ENCODE results near the gene PLEKHH2. TPM values are rescaled to one million over a fixed set of nuclear protein-coding genes. Genes with fewer than 3 reads are reported as not detected.

Gene PLEKHH2
- total RNA-seq, 3 donors from 2014 or later, result 42.1 to 67.2 (median 63.5) TPM

DNA sequence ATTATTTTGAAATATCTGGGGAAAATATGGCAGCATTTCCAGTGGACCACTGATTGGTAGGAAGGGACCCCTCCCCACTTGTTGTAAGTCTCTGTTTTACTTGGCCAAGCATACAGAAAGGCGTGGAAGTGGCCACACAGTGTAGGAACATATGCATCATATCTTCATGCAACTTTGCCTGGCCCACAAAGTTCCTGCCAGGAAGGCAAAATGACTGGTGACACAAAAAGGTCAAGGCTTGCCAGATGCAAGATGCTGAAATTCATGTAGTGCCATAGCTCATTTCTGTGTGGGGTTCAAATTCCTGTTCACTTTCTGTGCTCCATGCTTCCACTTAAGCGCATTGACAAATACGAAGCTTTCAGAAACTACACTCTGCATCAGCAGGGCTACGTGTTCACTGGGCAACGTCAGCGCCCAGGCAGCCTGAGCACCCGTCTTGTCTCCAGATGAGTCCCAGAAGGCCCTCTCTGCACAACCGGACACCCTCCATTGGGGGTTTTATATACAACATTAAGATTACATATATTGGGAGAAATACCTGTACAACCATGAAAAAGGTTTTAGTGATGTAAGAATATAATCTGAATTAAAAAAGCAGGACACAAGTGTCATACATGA is 140.4 kb downstream of the PLEKHH2 start:
- intact Hi-C loops (cut with DNase I; ENCODE audit: low total_unique reads), result no loop called here

DNA sequence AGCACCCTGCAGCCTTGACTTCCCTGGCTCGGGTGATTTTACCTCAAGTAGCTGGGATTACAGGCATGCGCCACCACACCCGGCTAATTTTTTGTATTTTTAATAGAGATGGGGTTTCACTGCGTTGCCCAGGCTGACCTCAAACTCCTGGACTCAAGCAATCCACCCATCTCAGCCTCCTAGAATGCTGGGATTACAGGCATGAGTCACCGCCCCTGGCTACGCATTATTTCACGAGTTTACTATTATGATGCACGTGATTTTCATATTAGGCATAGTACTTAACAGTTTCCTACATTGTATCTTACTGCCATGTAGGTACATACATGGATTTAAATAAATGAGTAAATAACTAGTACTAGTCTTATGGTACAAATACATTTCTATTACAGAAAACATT is 141.2 kb downstream of the PLEKHH2 start:
- Histone ChIP-seq H3K36me3 (peaks cover 6% of the 10 kb centered on the region), H3K9me3 (no peaks in the 10 kb centered on the region), H3K27me3 (no peaks in the 10 kb centered on the region), H3K27ac (no peak overlapping the region), H3K4me3 (no peak overlapping the region), H3K4me1 (no peaks in the 10 kb centered on the region)
- DNase-seq (ENCODE audit: low spot score in 2 of 2), result no peak
- TF ChIP-seq POLR2AphosphoS5 (IDR thresholded peaks at IDR 0.05) (no peak), POLR2A (IDR thresholded peaks at IDR 0.05) (no peak)
- TF ChIP-seq, protein P1, sequence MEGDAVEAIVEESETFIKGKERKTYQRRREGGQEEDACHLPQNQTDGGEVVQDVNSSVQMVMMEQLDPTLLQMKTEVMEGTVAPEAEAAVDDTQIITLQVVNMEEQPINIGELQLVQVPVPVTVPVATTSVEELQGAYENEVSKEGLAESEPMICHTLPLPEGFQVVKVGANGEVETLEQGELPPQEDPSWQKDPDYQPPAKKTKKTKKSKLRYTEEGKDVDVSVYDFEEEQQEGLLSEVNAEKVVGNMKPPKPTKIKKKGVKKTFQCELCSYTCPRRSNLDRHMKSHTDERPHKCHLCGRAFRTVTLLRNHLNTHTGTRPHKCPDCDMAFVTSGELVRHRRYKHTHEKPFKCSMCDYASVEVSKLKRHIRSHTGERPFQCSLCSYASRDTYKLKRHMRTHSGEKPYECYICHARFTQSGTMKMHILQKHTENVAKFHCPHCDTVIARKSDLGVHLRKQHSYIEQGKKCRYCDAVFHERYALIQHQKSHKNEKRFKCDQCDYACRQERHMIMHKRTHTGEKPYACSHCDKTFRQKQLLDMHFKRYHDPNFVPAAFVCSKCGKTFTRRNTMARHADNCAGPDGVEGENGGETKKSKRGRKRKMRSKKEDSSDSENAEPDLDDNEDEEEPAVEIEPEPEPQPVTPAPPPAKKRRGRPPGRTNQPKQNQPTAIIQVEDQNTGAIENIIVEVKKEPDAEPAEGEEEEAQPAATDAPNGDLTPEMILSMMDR (IDR thresholded peaks at IDR 0.05), result no peak
- intact Hi-C loops (cut with DNase I; ENCODE audit: low total_unique reads), result no loop called here

More for the DNA sequence above, 140.4 kb downstream of the PLEKHH2 start:
- peaks cover 6% of the 10 kb centered on the region for H3K36me3 ChIP-seq
- H3K27ac ChIP-seq, result no peak overlapping the region
- no peaks in the 10 kb centered on the region for H3K4me1 ChIP-seq
- no peak overlapping the region for H3K4me3 ChIP-seq
- TF ChIP-seq POLR2AphosphoS5 (IDR thresholded peaks at IDR 0.05) (no peak), POLR2A (IDR thresholded peaks at IDR 0.05) (no peak)
- TF ChIP-seq, protein P1 (IDR thresholded peaks at IDR 0.05), result no peak
- H3K9me3 ChIP-seq, result no peaks in the 10 kb centered on the region
- H3K27me3 ChIP-seq, result no peaks in the 10 kb centered on the region
- no peak for DNase-seq (ENCODE audit: low spot score in 2 of 2)

DNA sequence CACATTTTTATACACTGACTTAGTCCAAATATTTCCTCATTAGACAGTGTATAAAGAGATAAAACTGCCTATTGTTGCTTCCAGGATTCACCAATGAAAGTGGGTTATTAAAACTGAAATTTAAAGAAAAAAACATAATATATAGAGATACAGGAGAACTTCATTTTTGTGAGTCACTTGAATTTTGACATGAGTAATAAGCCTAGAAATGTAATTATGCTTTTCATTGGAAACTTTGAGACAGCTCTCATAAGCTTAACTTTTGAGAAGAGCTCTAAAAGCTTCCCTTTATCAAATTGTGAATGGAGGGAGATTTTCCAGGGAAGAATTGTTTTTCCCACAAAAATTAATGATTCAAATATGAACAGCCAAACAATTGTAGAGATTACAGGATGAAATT is 150.8 kb downstream of the PLEKHH2 start:
- Histone ChIP-seq H3K4me1 (no peaks in the 10 kb centered on the region), H3K36me3 (no peaks in the 10 kb centered on the region), H3K4me3 (no peak overlapping the region), H3K27ac (no peak overlapping the region), H3K9me3 (no peaks in the 10 kb centered on the region), H3K27me3 (no peaks in the 10 kb centered on the region)
- TF ChIP-seq, protein P1 (IDR thresholded peaks at IDR 0.05), result no peak
- no peak for TF ChIP-seq POLR2A (IDR thresholded peaks at IDR 0.05)
- no peak for TF ChIP-seq POLR2AphosphoS5 (IDR thresholded peaks at IDR 0.05)
- intact Hi-C loops (cut with DNase I; ENCODE audit: low total_unique reads), result no loop called here
- no peak for DNase-seq (ENCODE audit: low spot score in 2 of 2)

DNA sequence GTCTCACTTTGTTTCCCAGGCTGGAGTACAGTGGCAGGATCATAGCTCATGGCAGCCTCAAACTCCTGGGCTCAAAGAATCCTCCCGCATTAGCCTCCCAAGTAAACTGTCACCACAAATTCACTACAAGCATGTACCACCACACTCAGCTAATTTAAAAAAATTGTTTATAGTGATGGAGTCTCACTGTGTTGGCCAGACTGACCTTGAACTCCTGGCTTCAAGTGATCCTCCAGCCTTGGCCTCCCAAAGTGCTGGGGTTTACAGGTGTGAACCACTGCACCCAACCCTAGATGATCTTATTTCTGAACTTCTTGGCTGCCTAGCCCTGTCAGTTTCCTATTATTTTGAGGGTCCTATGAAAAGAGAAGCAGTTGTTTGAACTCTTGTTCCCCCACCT is 151.6 kb downstream of the PLEKHH2 start:
- peak overlapping the region in 1 of 2 donors; percentile 28 for H3K27ac ChIP-seq
- no peak overlapping the region for H3K4me3 ChIP-seq
- H3K36me3 ChIP-seq, result no peaks in the 10 kb centered on the region
- no peaks in the 10 kb centered on the region for H3K4me1 ChIP-seq
- no peak for DNase-seq (ENCODE audit: low spot score in 2 of 2)
- intact Hi-C loops (cut with DNase I; ENCODE audit: low total_unique reads), result no loop called here
- H3K9me3 ChIP-seq, result no peaks in the 10 kb centered on the region
- no peaks in the 10 kb centered on the region for H3K27me3 ChIP-seq
- TF ChIP-seq, protein P1 (IDR thresholded peaks at IDR 0.05), result no peak
- TF ChIP-seq POLR2A (IDR thresholded peaks at IDR 0.05) (no peak), POLR2AphosphoS5 (IDR thresholded peaks at IDR 0.05) (no peak)

DNA sequence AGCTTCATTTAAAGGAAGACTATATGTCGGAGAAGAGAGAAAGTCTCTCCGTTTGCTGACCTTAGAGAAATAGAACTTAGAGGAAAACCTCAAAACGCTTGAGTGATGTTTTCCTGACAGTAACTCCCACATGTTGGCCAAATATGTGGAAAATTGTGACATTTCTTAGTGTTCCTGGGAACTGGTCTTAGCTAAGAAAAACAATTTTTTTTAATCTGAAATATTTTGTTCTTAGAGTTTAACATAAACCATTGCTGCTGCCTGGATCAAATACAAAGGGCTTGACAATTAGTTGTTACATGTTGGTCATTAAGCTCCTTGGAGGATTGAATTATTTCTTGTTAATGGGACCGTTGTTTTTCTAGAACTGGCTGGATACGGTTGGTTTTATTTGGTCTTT is 153.1 kb downstream of the PLEKHH2 start:
- TF ChIP-seq, protein P1 (IDR thresholded peaks at IDR 0.05), result no peak
- TF ChIP-seq POLR2AphosphoS5 (IDR thresholded peaks at IDR 0.05) (no peak), POLR2A (IDR thresholded peaks at IDR 0.05) (no peak)
- DNase-seq (ENCODE audit: low spot score in 2 of 2), result no peak
- H3K4me1 ChIP-seq, result no peaks in the 10 kb centered on the region
- intact Hi-C loops (cut with DNase I; ENCODE audit: low total_unique reads), result no loop called here
- H3K27me3 ChIP-seq, result no peaks in the 10 kb centered on the region
- H3K4me3 ChIP-seq, result no peak overlapping the region
- H3K9me3 ChIP-seq, result no peaks in the 10 kb centered on the region
- H3K27ac ChIP-seq, result peak overlapping the region; percentile 29 to 39
- H3K36me3 ChIP-seq, result peaks cover 8% of the 10 kb centered on the region

Measured in breast epithelium (tissue), 4 donors.